ENCODE measurements around the gene HOXA3. TPM values are rescaled to one million over a fixed set of nuclear protein-coding genes. Genes with fewer than 3 reads are reported as not detected.

The HOXA3 gene
- total and polyA plus RNA-seq, 2 of the 8 experiments (the other 6 are each of a cell fraction or from before 2014, with no cell fraction given) = not detected

DNA sequence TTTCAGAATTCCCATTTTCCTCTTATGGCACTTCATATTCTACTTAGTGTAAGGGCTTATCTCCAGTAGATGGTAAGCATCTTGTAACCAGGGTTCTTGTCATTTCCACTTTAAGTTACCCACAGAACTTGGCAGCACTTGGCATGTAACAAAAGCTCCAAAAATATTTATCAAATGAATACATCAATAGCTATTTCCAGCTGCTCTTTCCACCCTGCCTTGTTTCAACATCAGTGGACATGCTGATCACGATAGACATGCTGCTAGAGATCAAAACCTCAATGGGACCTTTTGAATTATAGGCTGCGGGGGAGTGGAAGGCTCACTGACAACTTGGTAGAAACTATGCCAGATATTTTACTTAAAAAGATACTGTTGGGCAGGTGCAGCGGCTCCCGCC, 89.4 kb downstream of the HOXA3 start:
- no peak overlapping the region for H2BK15ac ChIP-seq (ENCODE audit: low read length)
- no peak overlapping the region for H2BK5ac ChIP-seq (ENCODE audit: low read depth, low read length)
- H3K79me2 ChIP-seq (ENCODE audit: control insufficient read depth in 1 of 2, insufficient read depth in 2 of 2, low read length in 2 of 2) = no peaks in the 10 kb centered on the region
- no peaks in the 10 kb centered on the region for H3K23me2 ChIP-seq (ENCODE audit: low read depth, low read length)
- H3K56ac ChIP-seq (replicated peaks; ENCODE audit: insufficient read length, low read depth, low read length) = no peak overlapping the region
- no peak overlapping the region for H3K18ac ChIP-seq (ENCODE audit: extremely low read depth, low read length)
- H3K27me3 ChIP-seq (replicated peaks in 1 of 4; ENCODE audit: control insufficient read depth in 3 of 4, extremely low read depth in 1 of 4, insufficient read depth in 3 of 4, low read length in 3 of 4) = no peaks in the 10 kb centered on the region
- TF ChIP-seq CHD2 (IDR thresholded peaks at IDR 0.05; ENCODE audit: low read length) (no peak), KDM5A (IDR thresholded peaks at IDR 0.05; ENCODE audit: low read length) (no peak), POU5F1 (IDR thresholded peaks at IDR 0.05; ENCODE audit: low read depth, low read length) (no peak), JUND (IDR thresholded peaks at IDR 0.05; ENCODE audit: low read length) (no peak), NANOG (IDR thresholded peaks at IDR 0.05; ENCODE audit: insufficient read depth, low read depth, low read length, poor library complexity, severe bottlenecking) (no peak), RAD21 (IDR thresholded peaks at IDR 0.05 in 1 of 2, conservative IDR thresholded peaks at IDR 0.05 in 1 of 2; ENCODE audit: low read depth in 2 of 2, low read length in 2 of 2) (no peak), EZH2 (IDR thresholded peaks at IDR 0.05; ENCODE audit: low read depth, low read length, severe bottlenecking) (no peak)
- H3K27ac ChIP-seq (ENCODE audit: low read depth, low read length) = no peak overlapping the region
- no peaks in the 10 kb centered on the region for H3K36me3 ChIP-seq (ENCODE audit: control insufficient read depth in 2 of 4, insufficient read depth in 4 of 4, low read length in 3 of 4)
- no peak overlapping the region for H3K4ac ChIP-seq (replicated peaks; ENCODE audit: insufficient read length, low read depth, low read length)
- H3K79me1 ChIP-seq (ENCODE audit: low read depth, low read length) = no peaks in the 10 kb centered on the region
- H4K91ac ChIP-seq (replicated peaks; ENCODE audit: insufficient read length, low read length) = no peak overlapping the region
- H3K9me3 ChIP-seq (ENCODE audit: insufficient read depth in 2 of 2, low read depth in 1 of 2, low read length in 1 of 2) = no peaks in the 10 kb centered on the region
- no peak overlapping the region for H2AK5ac ChIP-seq (ENCODE audit: low read depth, low read length)
- no peaks in the 10 kb centered on the region for H4K20me1 ChIP-seq (replicated peaks in 1 of 2; ENCODE audit: control insufficient read depth in 1 of 2, insufficient read depth in 2 of 2, low read length in 2 of 2)
- H2BK120ac ChIP-seq (replicated peaks; ENCODE audit: low read depth, low read length) = no peak overlapping the region
- DNase-seq (ENCODE audit: low read depth in 1 of 2, low spot score in 2 of 2) (no peak), FAIRE-seq (no peak)
- ChIA-PET CTCF (ENCODE audit: partially characterized antibody) (interaction anchor here (1.2 to 2.2 kb wide), 2 partner anchors 12 to 14 kb away, joined by 3 to 8 read pairs; no protein-coding TSS in a partner anchor), POLR2A (ENCODE audit: partially characterized antibody) (no interaction called here)
- no peak overlapping the region for H3K4me2 ChIP-seq (ENCODE audit: insufficient read depth in 1 of 2, low read depth in 2 of 2, low read length in 2 of 2)
- H3K14ac ChIP-seq (ENCODE audit: insufficient read length) = no peak overlapping the region
- no peak overlapping the region for H2BK12ac ChIP-seq (ENCODE audit: low read depth, low read length)
- no peaks in the 10 kb centered on the region for H3K4me1 ChIP-seq (replicated peaks in 1 of 4; ENCODE audit: control insufficient read depth in 3 of 4, insufficient read depth in 4 of 4, low read length in 3 of 4)
- H2BK20ac ChIP-seq (ENCODE audit: low read length) = no peak overlapping the region
- no peak overlapping the region for H3K23ac ChIP-seq (ENCODE audit: insufficient read length)
- no peak overlapping the region for H4K8ac ChIP-seq (ENCODE audit: extremely low read depth, insufficient read depth, low read length)
- 92% methylated on average over 4 of the region's 4 CpGs; no CpG with 5 or more reads in 1 of the 2 experiments for WGBS, 2 experiments (ENCODE audit: extremely low coverage in 1 of 2, insufficient coverage in 1 of 2, insufficient read length in 1 of 2, insufficient replicate concordance in 2 of 2, low coverage in 1 of 2, low lambda C conversion rate in 2 of 2, missing lambda C conversion rate in 1 of 2)
- H3K9ac ChIP-seq (replicated peaks in 1 of 4; ENCODE audit: extremely low read depth in 1 of 4, low read depth in 3 of 4, low read length in 3 of 4) = no peak overlapping the region
- H4K5ac ChIP-seq (ENCODE audit: insufficient read length, low read depth, low read length) = no peak overlapping the region
- H2AFZ ChIP-seq (ENCODE audit: low read length) = no peak overlapping the region
- H3K4me3 ChIP-seq (ENCODE audit: extremely low read depth in 1 of 4, insufficient read depth in 2 of 4, low read depth in 3 of 4, low read length in 4 of 4) = no peak overlapping the region
